Urinary bladder (tissue), 4 donors: ENCODE results near the gene RBM23. TPM values are rescaled to one million over a fixed set of nuclear protein-coding genes. Genes with fewer than 3 reads are reported as not detected.
"Not testable (repeated sequence)": the region's sequence is repeated elsewhere in the genome, so short reads cannot be mapped to it uniquely, and the experiment has no call there.

ENCODE experiments used
- DNase-seq: peaks from one replicate; pipeline ENCODE4 v3.0.0-alpha.2; 2015; ENCODE audit errors: extremely low spot score
- H3K27ac ChIP-seq: one replicate; pipeline ENCODE4 v1.5.1; 2013; ENCODE audit warnings: low read depth, mild to moderate bottlenecking, moderate library complexity
- H3K36me3 ChIP-seq: one replicate; pipeline ENCODE4 v1.6.1; 2013; ENCODE audit warnings: mild to moderate bottlenecking, moderate library complexity; ENCODE audit not compliant: insufficient read depth
- H3K4me1 ChIP-seq: one replicate; pipeline ENCODE4 v1.6.1; 2013; ENCODE audit warnings: mild to moderate bottlenecking, moderate library complexity; ENCODE audit not compliant: insufficient read depth
- H3K4me3 ChIP-seq: one replicate; pipeline ENCODE4 v1.5.1; 2013; ENCODE audit warnings: low read depth, low read length
- WGBS: extraction: QIAGEN DNeasy Blood & Tissue Kit; methylation state at CpG from one replicate; pipeline ENCODE4 v1.1.7; 2013; 5-methylcytosine and 5-hydroxymethylcytosine counted together
- polyA plus RNA-seq: library from polyadenylated mRNA; stranded (reverse); fragments of 200-250 nt; gene quantifications from one replicate; pipeline ENCODE4 v1.2.3, GENCODE V29; 2013
- total RNA-seq: library from RNA; depleted of rRNA; stranded (reverse); fragments of >200 nt; gene quantifications from one replicate; pipeline ENCODE4 v1.2.3, GENCODE V29; 2014
- donor health status: healthy with polysubstance abuse.
- donor health status: healthy.

RBM23 gene
- total and polyA plus RNA-seq, 2 donors = 65.0 to 101 TPM

DNA sequence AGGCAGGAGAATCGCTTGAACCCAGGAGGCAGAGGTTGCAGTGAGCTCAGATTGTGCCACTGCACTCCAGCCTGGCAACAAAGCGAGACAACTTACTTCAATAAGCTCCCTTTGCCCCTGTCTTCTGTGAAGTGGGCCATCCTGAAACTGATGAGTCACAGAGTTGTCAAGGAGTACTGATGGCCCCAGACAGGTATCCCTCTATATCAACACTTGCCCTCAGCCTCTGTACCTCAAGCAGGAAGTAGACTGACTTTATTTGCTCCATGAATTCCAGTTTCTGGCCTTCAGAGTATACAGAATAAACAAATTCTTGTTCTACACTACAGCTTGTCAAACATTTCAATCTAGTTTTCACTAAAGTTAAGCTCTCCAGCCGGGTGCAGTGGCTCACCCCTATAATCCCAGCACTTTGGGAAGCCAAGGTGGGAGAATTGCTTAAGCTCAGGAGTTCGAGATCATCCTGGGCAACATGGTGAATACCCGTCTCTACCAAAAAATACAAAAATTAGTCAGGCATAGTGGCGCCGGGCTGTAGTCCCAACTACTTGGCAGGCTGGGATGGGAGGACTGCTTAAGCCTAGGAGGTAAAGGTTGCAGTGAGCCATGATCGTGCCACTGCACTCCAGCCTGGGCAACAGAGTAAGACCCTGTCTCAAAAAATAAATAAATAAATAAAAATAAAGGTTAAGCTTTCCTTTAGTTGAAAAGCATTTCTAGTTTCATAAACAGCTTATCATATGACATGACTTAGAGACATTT lies 63.8 kb downstream of the RBM23 start:
- Histone ChIP-seq H3K36me3 (no peaks in the 10 kb centered on the region), H3K4me3 (no peak overlapping the region), H3K4me1 (no peaks in the 10 kb centered on the region), H3K27ac (no peak overlapping the region)
- no peak for DNase-seq
- 87% methylated on average over 8 of the region's 8 CpGs for WGBS

DNA sequence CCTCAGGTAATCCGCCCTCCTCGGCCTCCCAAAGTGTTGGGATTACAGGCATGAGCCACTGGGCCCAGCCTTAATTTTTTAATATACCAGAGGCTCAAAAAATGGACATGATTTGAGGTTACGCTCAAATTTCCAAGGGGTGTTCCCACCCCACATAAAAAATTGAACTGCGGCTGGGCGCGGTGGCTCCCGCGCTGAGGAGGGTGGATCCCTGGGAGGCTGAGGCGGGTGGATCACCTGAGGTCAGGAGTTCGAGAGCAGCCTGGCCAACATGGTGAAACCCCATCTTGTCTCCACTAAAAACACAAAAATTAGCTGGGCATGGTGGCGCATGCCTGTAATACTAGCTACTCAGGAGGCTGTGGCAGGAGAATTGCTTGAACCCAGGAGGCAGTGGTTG lies 64.7 kb downstream of the RBM23 start:
- not testable (repeated sequence) for H3K27ac ChIP-seq, H3K4me3 ChIP-seq, DNase-seq, H3K36me3 ChIP-seq, H3K4me1 ChIP-seq
- 97% methylated on average over 11 of the region's 11 CpGs for WGBS

DNA sequence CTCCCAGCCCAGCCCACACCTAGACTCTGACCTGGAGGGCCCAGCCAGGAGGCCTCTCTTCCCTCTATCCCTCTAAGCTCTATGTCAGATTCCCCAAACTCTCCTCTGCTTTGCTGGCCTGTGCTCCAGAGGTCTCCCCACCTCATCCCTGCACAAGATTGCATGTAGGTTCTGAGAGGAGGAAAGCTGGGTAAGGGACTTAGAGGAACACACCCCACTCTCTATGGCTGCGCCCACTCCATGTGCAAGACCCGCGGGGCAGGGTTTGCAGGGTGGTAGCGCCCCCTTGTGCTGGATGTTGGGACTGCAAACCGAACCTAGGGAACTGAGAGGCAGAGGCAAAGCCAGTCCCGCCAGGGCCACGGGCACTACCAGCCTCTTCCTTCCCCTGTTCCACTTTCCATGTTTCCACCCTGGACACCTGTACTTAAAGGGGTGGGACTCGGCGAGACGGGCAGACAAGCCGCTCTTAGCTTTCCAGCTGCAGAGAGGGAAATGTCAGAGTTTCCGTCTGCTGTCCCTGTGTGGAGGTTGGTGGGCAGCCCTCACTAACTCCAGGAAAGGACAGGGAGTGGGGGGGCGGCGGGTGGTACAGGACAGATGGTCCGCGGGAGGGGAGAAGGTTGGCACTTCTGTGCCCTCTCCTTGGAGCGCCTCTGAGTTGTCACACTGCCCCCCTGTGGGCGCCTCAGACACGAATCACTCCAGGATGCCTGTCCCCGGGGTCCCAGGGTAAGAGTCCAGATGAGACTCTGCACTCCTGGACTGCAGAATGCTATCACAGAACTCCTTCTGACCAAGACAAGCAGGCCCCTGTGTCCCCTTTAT lies 65.8 kb downstream of the RBM23 start:
- WGBS = 2% methylated on average over 20 of the region's 20 CpGs
- Histone ChIP-seq H3K36me3 (no peaks in the 10 kb centered on the region), H3K27ac (no peak overlapping the region), H3K4me1 (no peaks in the 10 kb centered on the region), H3K4me3 (no peak overlapping the region)
- no peak for DNase-seq

DNA sequence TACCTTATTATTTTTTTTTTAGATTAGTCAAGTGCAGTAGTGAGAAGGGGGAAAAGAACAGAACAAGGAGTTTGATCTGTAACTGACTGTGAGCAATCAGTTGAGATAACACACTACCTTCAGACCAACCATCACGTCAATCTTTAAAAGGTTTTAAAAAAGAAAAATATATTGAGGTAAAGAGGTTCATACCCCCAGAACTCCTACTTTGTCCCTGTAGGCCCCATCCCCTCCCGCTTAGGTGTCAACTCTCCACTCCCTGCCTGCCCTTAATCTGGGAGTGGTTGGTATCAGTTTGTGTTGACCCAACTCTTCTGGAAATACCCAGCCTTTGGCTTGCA lies 66.4 kb downstream of the RBM23 start:
- 71% methylated on average over 2 of the region's 2 CpGs for WGBS
- no peaks in the 10 kb centered on the region for H3K4me1 ChIP-seq
- no peak overlapping the region for H3K4me3 ChIP-seq
- no peak overlapping the region for H3K27ac ChIP-seq
- H3K36me3 ChIP-seq = no peaks in the 10 kb centered on the region
- no peak for DNase-seq

DNA sequence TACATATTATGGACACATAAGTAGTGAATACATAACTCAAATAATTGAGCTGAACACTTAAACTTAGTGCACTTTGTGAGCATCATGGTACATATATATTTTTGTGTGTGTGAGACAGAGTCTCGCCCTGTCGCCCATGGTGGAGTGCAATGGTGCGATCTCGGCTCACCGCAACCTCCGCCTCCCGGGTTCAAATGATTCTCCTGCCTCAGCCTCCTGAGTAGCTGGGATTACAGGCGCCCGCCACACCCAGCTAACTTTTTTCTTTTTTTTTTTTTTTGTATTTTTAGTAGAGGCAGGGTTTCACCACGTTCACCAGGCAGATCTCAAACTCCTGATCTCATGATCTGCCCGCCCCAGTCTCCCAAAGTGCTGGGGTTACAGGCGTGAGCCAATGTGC lies 66.8 kb downstream of the RBM23 start:
- H3K4me1 ChIP-seq, H3K4me3 ChIP-seq, H3K36me3 ChIP-seq, H3K27ac ChIP-seq, DNase-seq: not testable (repeated sequence)
- 82% methylated on average over 12 of the region's 12 CpGs for WGBS

DNA sequence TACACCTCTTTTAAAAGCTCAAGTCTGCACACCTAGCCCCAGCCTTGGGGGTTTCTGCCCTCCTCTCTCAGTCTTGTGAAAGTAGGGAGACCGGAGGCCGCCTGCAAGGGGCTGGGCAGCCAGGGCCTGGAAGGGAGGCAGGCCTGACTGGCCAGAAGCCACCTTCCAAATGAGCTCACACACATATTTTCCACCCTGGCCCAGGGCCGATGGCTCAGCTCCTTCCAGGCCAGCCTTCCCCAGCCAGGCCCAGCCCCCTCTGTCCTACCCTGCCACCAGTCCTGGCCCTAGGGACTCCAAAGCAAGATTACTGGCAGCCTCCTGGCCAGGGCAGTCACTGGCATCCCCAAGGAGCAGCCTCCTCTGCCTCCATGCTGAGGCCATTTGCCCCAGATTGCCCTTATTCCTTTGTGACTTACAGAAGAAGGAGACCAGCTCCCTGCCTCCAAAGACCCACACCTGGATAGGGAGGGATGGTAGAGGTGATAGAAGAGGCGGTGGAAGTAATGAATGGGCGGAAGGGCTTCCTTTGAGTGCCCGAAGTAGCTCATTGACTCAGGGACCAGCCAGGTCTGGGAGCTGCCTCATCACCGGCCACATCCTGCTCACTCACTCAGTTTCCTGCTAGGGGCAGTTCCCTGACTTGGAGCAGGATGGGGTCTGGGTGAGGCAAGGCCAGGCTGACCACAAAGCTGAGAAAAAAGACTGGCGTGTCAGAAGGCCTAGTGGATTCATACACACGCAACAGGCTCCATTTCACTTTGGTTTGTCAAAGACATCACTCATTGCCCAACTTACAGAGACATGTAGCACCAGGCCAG lies 67.8 kb downstream of the RBM23 start:
- no peak for DNase-seq
- H3K4me1 ChIP-seq = no peaks in the 10 kb centered on the region
- peak overlapping the region; percentile 76 for H3K27ac ChIP-seq
- no peak overlapping the region for H3K4me3 ChIP-seq
- WGBS = 48% methylated on average over 9 of the region's 9 CpGs
- no peaks in the 10 kb centered on the region for H3K36me3 ChIP-seq

DNA sequence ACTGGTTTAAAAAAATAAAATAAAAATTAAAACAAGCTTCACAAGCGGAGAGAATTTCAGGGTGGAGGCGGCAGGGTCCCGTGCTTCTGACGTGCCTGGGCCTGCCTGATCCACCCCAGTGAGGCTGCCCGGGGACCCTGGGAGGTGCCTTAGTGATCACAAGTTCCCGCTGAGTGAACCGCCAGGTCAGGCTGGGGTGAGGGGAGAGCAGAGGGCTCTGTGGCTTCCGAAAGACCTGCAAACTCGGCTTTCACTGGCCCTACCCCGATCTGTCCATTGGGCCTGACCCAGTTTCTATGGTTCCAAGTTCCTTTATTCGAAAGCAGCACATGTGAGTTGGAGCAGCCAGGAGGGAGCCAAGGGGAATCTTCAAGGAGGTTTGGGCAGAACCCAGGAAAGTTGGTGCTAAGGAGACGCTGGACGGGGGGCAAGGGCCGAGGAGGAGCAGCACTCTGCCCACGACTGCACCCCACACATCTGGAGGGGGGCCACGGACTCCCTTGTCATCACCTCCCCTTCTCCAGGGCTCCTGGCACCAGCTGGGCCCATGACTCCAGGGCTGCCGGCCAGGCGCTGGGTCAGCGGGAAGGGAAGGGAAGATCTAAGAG lies 69.6 kb downstream of the RBM23 start:
- Histone ChIP-seq H3K36me3 (peaks cover 3% of the 10 kb centered on the region), H3K4me3 (no peak overlapping the region), H3K27ac (peak overlapping the region; percentile 91), H3K4me1 (no peaks in the 10 kb centered on the region)
- DNase-seq = no peak
- 21% methylated on average over 19 of the region's 19 CpGs for WGBS

DNA sequence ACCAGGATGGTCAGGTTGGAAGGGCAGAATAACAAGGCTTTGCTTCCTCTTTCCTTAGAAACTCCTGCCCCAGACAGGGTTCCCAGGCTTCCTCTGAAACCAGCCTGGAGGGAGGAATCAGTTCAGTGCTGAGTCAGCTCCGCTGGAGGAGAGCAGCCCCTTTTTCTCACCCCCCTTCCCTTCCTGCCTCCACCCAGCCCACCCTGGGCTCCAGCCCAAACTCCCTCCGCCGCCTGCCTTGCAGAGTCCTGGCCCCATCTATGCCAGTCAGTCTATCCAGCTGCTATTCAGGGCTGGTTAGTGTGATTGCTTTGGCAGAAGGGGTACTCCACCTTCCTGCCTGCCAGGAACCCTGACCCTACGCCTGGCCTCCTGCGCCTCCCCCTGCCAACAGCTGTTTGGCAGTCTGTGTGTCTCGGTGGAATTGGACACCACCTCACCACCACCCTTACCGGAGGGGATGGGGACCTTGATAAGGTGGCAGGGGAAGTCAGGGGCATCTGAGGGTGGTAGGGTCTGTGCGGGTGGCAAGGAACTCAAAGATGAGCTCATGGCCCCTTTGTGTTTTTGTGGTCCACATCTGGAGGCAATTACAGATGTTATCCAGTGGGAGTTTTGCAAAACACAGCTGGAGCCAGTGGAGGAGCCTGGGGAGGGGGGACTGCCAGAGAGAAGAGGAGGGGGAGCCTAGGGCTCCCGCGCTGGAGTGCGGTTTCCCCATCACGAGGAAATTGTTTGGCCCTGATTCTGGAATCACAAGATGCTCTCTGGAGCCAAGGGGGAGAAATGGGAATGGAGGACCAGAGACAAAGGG lies 70.4 kb downstream of the RBM23 start:
- no peaks in the 10 kb centered on the region for H3K4me1 ChIP-seq
- peak; percentile 84 for DNase-seq
- peak overlapping the region; percentile 91 for H3K27ac ChIP-seq
- 8% methylated on average over 12 of the region's 12 CpGs for WGBS
- no peak overlapping the region for H3K4me3 ChIP-seq
- peaks cover 4% of the 10 kb centered on the region for H3K36me3 ChIP-seq

DNA sequence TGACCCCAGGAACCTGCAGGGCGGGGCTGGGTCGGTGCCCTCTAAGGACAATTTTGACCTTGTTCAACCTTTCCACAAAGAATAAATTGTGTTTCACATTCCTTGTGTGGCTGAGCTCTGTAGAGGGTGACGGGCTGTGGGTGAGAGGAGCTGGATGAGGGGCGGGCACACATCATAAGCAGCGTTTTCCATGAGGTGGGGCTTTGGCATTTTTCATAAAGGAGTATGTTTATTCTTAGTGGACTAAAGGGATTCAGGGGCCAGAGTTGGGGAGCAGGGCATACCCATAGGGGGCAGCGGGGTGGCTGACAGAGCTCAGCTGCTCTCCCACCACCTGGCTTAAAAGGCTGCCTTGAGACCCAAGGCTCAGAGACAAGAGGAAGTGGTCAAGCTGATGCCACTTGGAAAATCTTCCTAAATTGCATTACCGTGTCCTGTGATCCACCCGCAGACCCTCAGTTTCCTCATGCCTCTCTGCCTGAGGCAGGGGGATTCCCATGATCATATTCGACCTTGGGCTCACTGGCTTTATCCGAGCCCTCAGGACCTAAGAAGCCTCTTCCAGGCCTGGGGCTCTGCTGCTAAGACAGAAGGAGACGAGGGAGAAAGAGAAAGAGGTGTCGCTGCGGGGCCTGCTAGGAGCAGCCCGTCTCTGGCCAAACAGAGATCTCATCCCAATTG lies 71.1 kb downstream of the RBM23 start:
- Histone ChIP-seq H3K4me1 (no peaks in the 10 kb centered on the region), H3K36me3 (peaks cover 8% of the 10 kb centered on the region), H3K27ac (peak overlapping the region; percentile 57), H3K4me3 (no peak overlapping the region)
- DNase-seq = no peak
- 24% methylated on average over 14 of the region's 14 CpGs for WGBS

DNA sequence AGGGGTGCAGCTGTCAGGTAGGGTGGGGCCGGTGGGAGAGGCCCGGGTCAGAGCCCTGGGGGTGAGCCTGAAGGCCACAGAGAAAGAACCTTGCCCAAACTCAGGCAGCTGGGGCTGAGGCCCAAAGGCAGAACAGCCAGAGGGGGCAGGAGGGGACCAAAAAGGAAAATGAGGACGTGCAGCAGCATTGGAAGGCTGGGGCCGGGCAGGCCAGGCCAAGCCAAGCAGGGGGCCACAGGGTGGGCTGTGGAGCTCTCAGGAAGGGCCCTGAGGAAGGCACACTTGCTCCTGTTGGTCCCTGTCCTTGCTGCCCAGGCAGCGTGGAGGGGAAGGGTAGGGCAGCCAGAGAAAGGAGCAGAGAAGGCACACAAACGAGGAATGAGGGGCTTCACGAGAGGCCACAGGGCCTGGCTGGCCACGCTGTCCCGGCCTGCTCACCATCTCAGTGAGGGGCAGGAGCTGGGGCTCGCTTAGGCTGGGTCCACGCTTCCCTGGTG lies 72.1 kb downstream of the RBM23 start:
- WGBS = 64% methylated on average over 11 of the region's 11 CpGs
- H3K27ac ChIP-seq = peak overlapping the region; percentile 71
- DNase-seq = no peak
- H3K4me3 ChIP-seq = no peak overlapping the region
- no peaks in the 10 kb centered on the region for H3K4me1 ChIP-seq
- H3K36me3 ChIP-seq = peaks cover 8% of the 10 kb centered on the region

DNA sequence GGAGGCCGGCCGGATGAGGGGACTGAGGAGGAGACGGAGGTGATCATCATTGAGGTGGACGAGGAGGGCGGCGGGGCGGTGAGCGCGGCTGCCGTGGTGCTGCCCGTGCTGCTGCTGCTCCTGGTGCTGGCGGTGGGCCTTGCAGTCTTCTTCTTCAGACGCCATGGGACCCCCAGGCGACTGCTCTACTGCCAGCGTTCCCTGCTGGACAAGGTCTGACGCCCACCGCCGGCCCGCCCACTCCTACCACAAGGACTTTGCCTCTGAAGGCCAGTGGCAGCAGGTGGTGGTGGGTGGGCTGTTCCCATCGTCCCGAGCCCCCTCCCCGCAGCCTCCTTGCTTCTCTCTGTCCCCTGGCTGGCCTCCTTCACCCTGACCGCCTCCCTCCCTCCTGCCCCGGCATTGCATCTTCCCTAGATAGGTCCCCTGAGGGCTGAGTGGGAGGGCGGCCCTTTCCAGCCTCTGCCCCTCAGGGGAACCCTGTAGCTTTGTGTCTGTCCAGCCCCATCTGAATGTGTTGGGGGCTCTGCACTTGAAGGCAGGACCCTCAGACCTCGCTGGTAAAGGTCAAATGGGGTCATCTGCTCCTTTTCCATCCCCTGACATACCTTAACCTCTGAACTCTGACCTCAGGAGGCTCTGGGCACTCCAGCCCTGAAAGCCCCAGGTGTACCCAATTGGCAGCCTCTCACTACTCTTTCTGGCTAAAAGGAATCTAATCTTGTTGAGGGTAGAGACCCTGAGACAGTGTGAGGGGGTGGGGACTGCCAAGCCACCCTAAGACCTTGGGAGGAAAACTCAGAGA lies 72.9 kb downstream of the RBM23 start:
- H3K4me3 ChIP-seq = no peak overlapping the region
- no peak for DNase-seq
- H3K27ac ChIP-seq = peak overlapping the region; percentile 76
- H3K36me3 ChIP-seq = peaks cover 11% of the 10 kb centered on the region
- 79% methylated on average over 26 of the region's 26 CpGs for WGBS
- no peaks in the 10 kb centered on the region for H3K4me1 ChIP-seq

DNA sequence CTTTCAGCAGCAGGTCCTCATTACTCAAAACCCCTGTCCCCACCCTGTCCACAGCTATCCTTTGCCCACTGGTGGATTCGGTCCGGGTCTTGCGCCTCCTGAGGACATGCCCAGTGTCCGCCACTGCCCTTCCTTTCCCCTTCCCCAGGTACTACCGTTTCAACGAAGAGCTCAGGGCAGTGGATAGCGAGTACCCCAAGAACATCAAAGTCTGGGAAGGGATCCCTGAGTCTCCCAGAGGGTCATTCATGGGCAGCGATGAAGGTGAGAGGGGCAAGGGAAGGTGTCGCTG lies 73.9 kb downstream of the RBM23 start:
- DNase-seq = no peak
- no peak overlapping the region for H3K4me3 ChIP-seq
- peaks cover 11% of the 10 kb centered on the region for H3K36me3 ChIP-seq
- 93% methylated on average over 9 of the region's 9 CpGs for WGBS
- H3K27ac ChIP-seq = no peak overlapping the region
- H3K4me1 ChIP-seq = no peaks in the 10 kb centered on the region
